NOMO-1 treated with DMSO at 0.1 percent for 48 hours (cell line): ENCODE measurements around the gene SLC6A4.

Source experiments
- DNase-seq: peaks from one replicate; lab custom pipeline; 2025; ENCODE audit not compliant: unreplicated experiment; lab: John Stamatoyannopoulos, UW

Gene SLC6A4

DNA sequence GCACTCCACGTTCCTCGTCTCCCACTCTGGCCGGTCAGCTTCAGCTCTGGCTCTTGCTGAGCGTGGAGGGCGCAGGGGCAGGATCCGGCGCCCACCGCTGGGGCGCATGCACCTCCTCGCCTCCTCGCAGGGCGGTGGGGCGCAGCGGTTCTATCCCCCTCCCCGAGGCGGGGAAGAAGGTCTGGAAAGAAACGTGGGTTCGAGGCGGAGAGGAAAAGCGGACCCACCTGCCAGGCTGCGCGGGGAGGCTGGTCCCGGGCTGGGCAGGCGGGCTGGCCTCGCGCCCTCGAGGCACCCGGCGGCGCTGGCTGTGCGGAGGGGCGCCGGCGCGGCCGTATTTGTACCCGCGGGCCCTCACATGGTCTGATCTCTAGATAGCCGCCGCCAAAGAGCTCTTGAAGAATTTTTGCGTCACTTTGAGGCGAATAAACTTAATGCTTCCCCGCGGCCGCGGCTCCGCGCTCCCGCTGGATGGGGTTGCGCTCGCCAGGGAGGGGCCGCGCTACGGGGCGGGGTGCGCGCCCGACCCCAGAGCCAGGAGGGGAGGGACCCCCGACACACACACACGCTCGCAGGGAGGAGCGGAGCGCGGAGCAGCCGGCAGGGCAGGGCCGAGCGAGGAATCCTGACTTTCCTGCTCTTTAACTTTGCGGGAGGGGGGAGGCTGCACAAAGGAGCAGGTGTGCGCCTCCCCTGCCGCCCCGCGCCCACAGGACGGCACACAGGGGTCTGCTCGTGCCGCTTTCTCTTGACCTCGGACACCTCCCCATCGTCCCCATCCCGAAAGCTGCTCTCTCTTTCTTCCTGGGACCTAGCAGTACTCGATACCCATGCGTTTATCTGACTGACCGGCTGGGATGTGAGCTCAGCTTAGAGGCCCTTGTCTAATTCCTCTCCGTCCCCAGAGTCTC, at the start of gene SLC6A4:
TSS of gene SLC6A4 (minus strand) at position 312 of the 911 bp plus-strand sequence. CDS start 13,739 bp downstream, outside the sequence.
- no peak for DNase-seq

- DNase-seq = no peak
Observed at GRCh38 chr17:30279156-30279555, 43.7 kb upstream of the SLC6A4 start.

- peak; percentile 41 for DNase-seq
Observed at GRCh38 chr17:30278032-30278431, 42.5 kb upstream of the SLC6A4 start.

- DNase-seq = no peak
Observed at GRCh38 chr17:30275911-30276310, 40.4 kb upstream of the SLC6A4 start.

DNA sequence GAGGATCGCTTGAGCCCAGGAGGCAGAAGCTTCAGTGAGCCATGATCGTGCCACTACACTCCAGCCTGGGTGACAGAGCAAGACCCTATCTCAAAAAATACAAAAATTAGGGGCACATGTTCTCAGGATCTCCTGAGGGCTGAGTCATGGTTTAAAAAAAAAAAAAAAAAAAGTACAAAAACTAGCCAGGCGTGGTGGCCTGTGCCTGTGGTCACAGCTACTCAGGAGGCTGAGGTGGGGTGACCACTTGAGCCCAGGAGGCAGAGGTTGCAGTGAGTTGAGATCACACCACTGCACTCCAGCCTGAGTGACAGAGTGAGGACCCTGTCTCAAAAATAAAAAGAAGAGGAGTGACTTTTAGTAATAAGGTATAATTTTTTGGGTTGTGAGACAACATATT, 39.4 kb upstream of the SLC6A4 start:
- DNase-seq = no peak

GRCh38 chr17:30273373-30273772, 37.9 kb upstream of the SLC6A4 start:
- no peak for DNase-seq

GRCh38 chr17:30271102-30271501, 35.6 kb upstream of the SLC6A4 start:
- no peak for DNase-seq

DNA sequence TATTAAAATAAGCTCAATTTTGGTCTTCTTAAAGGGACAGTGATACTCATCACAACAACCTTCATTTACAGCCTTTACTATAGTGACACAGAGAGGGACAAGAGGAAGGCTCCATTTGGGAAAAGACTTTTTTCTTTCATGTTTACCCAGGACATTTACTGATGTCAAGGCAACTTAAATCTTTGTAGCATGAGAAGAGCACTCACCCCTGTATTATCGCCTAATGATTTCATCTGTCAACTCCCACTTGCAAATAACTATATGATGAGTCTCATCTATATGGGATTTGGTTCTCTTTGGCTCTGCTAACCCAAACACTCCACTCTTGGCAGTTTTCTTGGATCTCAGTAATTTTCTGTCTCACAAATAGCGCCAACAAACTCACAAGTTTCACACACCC, 32.1 kb upstream of the SLC6A4 start:
- no peak for DNase-seq

- no peak for DNase-seq
Observed at GRCh38 chr17:30263552-30264333, 28.2 kb upstream of the SLC6A4 start.

DNA sequence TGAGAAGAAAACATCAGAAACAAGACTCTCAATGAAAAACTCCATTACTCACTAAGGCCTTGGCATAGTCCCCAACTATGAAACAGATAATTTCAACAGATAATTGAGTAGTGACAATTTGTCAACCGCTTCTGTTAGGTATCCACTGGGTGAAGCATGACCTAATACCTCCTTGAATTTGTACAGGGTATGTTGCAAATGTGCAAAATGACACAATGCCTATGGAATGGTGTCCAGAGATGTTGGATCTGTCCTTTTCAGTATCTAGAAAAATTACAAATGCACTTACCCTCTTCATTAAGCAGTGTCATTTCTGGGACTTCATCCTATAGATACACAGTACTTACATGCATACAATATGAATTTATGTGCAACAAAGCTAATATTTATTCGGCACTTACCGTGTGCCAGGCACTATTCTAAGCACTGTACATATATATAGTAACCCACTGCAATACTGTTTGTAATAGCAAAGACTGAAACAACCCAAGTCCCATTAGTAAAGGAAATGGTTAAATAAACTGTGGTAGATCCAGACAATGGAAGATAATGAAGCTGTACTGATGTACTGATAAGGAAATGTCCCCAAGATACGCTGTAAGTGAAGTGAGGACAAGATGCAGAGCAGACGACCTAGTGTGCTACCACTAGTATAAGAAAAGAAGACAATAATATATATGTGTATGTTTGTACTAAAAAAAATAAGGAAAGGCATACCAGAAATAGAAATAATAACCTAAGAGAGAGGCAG, 21.4 kb upstream of the SLC6A4 start:
- DNase-seq = no peak

- DNase-seq = no peak
Observed at GRCh38 chr17:30254150-30254549, 18.7 kb upstream of the SLC6A4 start.

- no peak for DNase-seq
Observed at GRCh38 chr17:30253312-30253711, 17.8 kb upstream of the SLC6A4 start.

GRCh38 chr17:30251931-30252330, 16.4 kb upstream of the SLC6A4 start:
- no peak for DNase-seq

DNA sequence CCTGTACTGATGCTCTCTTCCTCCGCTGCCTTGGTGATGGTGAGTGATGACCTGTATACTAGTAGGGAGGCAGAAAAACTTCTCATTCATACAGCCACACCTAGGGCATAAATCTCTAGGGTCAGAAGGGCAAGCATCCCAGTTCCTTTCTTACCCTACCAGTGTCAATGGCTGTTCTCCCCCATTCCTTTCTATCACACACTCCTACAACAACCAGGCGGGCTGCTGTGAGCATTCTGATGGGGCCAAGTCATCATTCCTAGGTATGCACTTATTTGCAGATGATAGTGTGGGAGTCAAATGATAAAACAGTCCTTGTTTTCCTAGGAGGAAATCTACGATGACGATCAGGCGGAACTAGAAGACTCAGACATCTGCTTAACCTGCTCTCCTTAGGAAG, 14.0 kb upstream of the SLC6A4 start:
- no peak for DNase-seq

DNA sequence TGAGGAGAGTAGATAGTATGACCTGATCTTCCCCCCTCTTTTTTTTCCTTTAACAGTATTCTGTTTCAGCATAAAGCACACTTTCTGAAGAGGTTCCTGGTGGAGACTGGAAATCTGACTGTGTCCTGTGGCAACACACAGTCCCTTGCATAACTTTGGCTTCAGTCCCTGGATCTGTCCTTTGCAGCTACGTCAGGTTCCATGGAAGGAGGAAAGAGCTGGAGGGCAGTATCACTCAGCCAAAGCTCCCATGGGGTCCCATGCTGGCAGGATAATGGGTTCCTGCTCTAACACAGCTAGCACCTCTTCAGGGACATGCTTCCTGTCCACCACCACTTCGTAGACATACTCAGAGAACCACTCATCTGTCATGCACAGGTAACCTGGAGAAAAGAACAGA, 13.3 kb upstream of the SLC6A4 start:
- DNase-seq = no peak

- no peak for DNase-seq
Observed at GRCh38 chr17:30246460-30246859, 11.0 kb upstream of the SLC6A4 start.

DNA sequence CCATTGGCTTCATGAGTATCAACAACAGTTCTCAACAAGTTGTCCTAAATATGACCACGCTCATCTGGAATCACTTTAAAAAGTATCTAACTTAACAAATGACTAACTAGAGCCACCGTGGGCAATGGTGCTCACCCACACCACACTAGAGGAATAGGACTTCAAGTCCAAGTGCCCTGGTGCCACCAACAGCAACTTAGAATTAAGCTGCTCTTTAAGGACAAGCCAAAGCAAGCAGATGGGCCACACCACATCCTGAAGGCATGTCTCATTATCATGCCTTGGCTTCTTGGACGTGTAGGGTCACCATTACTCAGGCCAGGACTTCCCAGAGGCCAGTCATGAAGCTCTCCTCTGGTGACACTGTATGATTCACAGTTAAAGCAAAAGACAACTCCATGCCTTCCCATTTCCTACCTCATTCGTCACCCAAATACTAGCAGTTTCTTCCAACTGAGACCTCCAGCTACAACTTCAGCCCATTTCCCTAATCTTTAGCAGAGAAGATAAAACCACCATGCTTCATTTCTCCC, 9.4 kb upstream of the SLC6A4 start:
- no peak for DNase-seq

GRCh38 chr17:30243568-30243967, 8.1 kb upstream of the SLC6A4 start:
- no peak for DNase-seq

GRCh38 chr17:30243002-30243401, 7.5 kb upstream of the SLC6A4 start:
- DNase-seq = no peak

- no peak for DNase-seq
Observed at GRCh38 chr17:30241051-30241450, 5.6 kb upstream of the SLC6A4 start.

- no peak for DNase-seq
Observed at GRCh38 chr17:30240177-30240576, 4.7 kb upstream of the SLC6A4 start.
